ENCODE results near the gene HS3ST5. TPM values are rescaled to one million over a fixed set of nuclear protein-coding genes. Genes with fewer than 3 reads are reported as not detected.

HS3ST5 gene
- total and polyA plus RNA-seq, 2 experiments from 2014 or later, result 2.8 to 3.5 TPM

DNA sequence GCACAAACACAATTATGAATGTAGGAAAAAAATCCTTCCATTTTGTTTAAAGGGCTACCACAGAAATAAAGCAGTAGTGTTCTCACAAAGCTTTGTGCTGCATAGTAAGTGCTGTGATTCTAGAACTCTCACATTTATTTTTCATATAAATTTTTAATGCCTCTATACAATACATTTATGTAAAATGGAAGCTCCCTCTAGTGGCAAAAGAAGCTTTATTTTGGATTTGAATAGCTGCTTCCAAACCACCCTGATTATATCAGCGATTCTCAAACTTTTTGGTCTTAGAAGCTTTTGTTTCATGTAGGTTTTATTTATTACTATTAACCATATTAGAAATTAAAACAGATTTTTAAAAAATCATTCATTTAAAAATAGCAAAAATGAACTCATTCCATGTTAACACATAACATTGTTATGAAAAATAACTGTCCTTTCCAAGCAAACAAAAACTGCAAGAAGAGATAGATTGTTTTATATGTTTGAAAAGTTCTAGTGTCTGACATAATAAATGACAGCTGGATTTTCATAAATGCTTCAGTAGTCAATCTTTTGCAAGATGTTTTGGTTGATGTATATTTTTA lies 38.4 kb downstream of the HS3ST5 start:
- H3F3A ChIP-seq (replicated peaks; ENCODE audit: low read depth), result no peaks in the 10 kb centered on the region
- H4K20me1 ChIP-seq (replicated peaks; ENCODE audit: insufficient read depth), result no peaks in the 10 kb centered on the region
- no peak overlapping the region for H3K4me2 ChIP-seq
- Mint-ChIP-seq H3K9me3 (peaks cover 11% of the 10 kb centered on the region), H3K4me1 (peaks cover 11% of the 10 kb centered on the region), H3K4me3 (no peak overlapping the region), H3K36me3 (ENCODE audit: low read depth) (peaks cover 23% of the 10 kb centered on the region; the same call in 2 of the 3 replicates), H3K27ac (no peak overlapping the region), H3K27me3 (ENCODE audit: insufficient read depth, low read depth, poor library complexity) (peaks cover 1% of the 10 kb centered on the region)
- no peaks in the 10 kb centered on the region for H3K9me2 ChIP-seq (ENCODE audit: insufficient read depth)
- H3K27ac ChIP-seq (ENCODE audit: low read depth), result no peak overlapping the region
- 0 out of 2 replicates have a peak, but pooled peaks cover 6% of the 10 kb centered on the region for H3K36me3 ChIP-seq (ENCODE audit: insufficient read depth)
- H2AFZ ChIP-seq, result no peak overlapping the region
- H3K27me3 ChIP-seq (ENCODE audit: insufficient read depth), result no peaks in the 10 kb centered on the region
- no peak for ATAC-seq
- peak; percentile 50 for DNase-seq (ENCODE audit: low spot score)
- no peak for TF ChIP-seq EZH2 (IDR thresholded peaks at IDR 0.05; ENCODE audit: low read depth, unreplicated experiment)
- no peak for TF ChIP-seq CREB1 (CRISPR knock-in tag; IDR thresholded peaks at IDR 0.05; ENCODE audit: low read depth)
- no peak for TF ChIP-seq STAT1 (IDR thresholded peaks at IDR 0.05; ENCODE audit: unreplicated experiment)
- peak in 1 of 2 experiments; percentile 85; a peak in 3 of 4 replicates for TF ChIP-seq CTCF (conservative IDR thresholded peaks at IDR 0.05; ENCODE audit: low read depth in 2 of 2)
- no peak for TF ChIP-seq ZNF331 (CRISPR knock-in tag; IDR thresholded peaks at IDR 0.05; ENCODE audit: low read depth)
- H3K79me2 ChIP-seq (replicated peaks; ENCODE audit: insufficient read depth), result peaks cover 9% of the 10 kb centered on the region; the same call in 1 of the 2 replicates
- no peaks in the 10 kb centered on the region; the same call in 1 of the 2 replicates for H3K4me1 ChIP-seq (ENCODE audit: insufficient read depth)
- H3K4me3 ChIP-seq, result no peak overlapping the region

GRCh38 chr6:114301596-114302219 lies 41.1 kb downstream of the HS3ST5 start:
- Mint-ChIP-seq H3K27me3 (ENCODE audit: insufficient read depth, low read depth, poor library complexity) (peaks cover 3% of the 10 kb centered on the region), H3K27ac (peak overlapping the region; percentile 26; the same call in 1 of the 2 replicates), H3K4me1 (peaks cover 27% of the 10 kb centered on the region), H3K4me3 (no peak overlapping the region), H3K9me3 (peaks cover 13% of the 10 kb centered on the region), H3K36me3 (ENCODE audit: low read depth) (peaks cover 32% of the 10 kb centered on the region; the same call in 2 of the 3 replicates)
- H3K79me2 ChIP-seq (replicated peaks; ENCODE audit: insufficient read depth), result peaks cover 22% of the 10 kb centered on the region
- no peaks in the 10 kb centered on the region for H3F3A ChIP-seq (replicated peaks; ENCODE audit: low read depth)
- H2AFZ ChIP-seq, result no peak overlapping the region
- ATAC-seq (no peak), DNase-seq (ENCODE audit: low spot score) (no peak)
- peaks cover 7% of the 10 kb centered on the region for H3K4me1 ChIP-seq (ENCODE audit: insufficient read depth)
- H3K27ac ChIP-seq (ENCODE audit: low read depth), result no peak overlapping the region
- no peak overlapping the region for H3K4me3 ChIP-seq
- no peak for TF ChIP-seq CTCF (conservative IDR thresholded peaks at IDR 0.05; ENCODE audit: low read depth in 2 of 2)
- TF ChIP-seq ZNF331 (CRISPR knock-in tag; IDR thresholded peaks at IDR 0.05; ENCODE audit: low read depth), result no peak
- no peak for TF ChIP-seq NANOG (IDR thresholded peaks at IDR 0.05; ENCODE audit: borderline replicate concordance)
- H3K27me3 ChIP-seq (ENCODE audit: insufficient read depth), result no peaks in the 10 kb centered on the region
- no peak overlapping the region for H3K4me2 ChIP-seq
- H3K36me3 ChIP-seq (ENCODE audit: insufficient read depth), result 0 out of 2 replicates have a peak, but pooled peaks cover 6% of the 10 kb centered on the region
- no peaks in the 10 kb centered on the region for H4K20me1 ChIP-seq (replicated peaks; ENCODE audit: insufficient read depth)
- no peaks in the 10 kb centered on the region for H3K9me2 ChIP-seq (ENCODE audit: insufficient read depth)

Measured in GM23338 (cell line).